NOMO-1 treated with DMSO at 0.1 percent for 48 hours (cell line): Measurements from ENCODE around the gene PIAS2.
"Not testable (repeated sequence)": the region's sequence is repeated elsewhere in the genome, so short reads cannot be mapped to it uniquely, and the experiment has no call there.

Source experiments
- DNase-seq: peaks from one replicate; lab custom pipeline; 2025; ENCODE audit not compliant: unreplicated experiment; lab: John Stamatoyannopoulos, UW

The PIAS2 gene

DNA sequence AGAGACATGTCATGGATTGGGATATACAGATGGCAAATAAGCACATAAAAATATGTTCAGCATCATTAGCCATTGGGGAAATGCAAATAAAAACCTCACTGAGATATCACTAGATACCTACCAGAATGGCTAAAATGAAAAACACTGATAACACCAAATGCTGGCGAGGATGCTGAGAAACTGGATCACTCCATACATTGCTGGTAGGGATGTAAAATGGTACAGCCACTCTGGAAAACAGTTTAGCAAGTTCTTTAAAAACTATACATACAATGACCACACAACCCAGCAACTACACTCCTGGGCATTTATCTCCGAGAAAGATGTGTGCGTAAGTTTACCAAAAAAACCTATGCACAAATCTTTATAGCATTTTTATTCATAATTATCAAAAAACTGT lies 13.9 kb downstream of the PIAS2 start:
- no peak for DNase-seq

DNA sequence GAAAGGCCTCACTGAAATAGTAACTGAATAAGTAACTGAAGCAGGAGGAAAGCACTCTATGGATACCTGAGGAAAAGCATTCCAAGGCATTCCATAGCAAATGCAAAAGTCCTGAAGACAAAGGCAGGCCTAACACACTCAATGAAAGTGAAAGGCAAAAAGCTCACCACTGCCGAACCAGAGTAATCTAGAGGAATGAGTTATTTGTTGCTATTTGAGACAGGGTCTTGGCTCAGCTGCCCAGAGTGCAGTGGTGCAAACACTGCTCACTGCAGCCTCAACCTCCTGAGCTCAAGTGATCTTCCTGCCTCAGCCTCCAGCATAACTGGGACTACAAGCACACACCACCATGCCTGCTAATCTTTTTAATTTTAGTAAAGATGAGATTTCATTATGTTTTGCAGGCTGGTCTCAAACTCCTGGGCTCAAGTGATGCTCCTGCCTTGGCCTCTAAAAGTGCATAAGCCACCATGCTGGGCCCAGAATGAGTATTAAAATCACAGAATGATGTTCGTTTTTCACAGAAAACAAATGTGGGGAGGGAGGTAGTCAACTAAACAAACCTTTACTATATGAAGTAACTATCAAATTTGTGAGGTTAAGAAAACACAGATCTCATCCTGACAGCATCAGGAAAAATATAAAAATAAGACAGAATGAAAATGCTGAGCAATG lies 17.9 kb downstream of the PIAS2 start:
- no peak for DNase-seq

- DNase-seq: no peak
These were observed 23.2 kb downstream of the PIAS2 start for GRCh38 chr18:46894124-46894523.

- DNase-seq: no peak
These were observed 23.9 kb downstream of the PIAS2 start for GRCh38 chr18:46893360-46893759.

GRCh38 chr18:46892842-46893241 lies 24.5 kb downstream of the PIAS2 start:
- no peak for DNase-seq

GRCh38 chr18:46891742-46892214 lies 25.5 kb downstream of the PIAS2 start:
- no peak for DNase-seq

DNA sequence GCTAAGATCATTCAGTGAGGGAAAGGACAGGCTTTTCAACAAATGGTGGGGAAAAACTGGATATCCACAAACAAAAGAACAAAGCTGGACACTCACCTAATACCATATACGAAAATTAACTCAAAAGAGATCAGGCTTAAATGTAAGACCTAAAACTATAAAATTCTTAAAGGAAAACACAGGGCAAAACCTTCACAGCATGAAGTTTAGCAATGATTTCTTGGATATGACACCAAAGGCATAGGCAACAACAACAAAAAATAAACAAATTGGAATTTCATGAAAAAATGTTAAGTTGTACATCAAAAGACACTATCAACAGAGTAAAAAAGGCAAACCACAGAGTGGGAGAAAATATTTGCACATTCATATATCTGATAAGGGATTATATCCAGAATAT lies 28.3 kb downstream of the PIAS2 start:
- DNase-seq: no peak

- DNase-seq: no peak
These were observed 30.4 kb downstream of the PIAS2 start for GRCh38 chr18:46886893-46887292.

- no peak for DNase-seq
These were observed 34.1 kb downstream of the PIAS2 start for GRCh38 chr18:46883180-46883579.

DNA sequence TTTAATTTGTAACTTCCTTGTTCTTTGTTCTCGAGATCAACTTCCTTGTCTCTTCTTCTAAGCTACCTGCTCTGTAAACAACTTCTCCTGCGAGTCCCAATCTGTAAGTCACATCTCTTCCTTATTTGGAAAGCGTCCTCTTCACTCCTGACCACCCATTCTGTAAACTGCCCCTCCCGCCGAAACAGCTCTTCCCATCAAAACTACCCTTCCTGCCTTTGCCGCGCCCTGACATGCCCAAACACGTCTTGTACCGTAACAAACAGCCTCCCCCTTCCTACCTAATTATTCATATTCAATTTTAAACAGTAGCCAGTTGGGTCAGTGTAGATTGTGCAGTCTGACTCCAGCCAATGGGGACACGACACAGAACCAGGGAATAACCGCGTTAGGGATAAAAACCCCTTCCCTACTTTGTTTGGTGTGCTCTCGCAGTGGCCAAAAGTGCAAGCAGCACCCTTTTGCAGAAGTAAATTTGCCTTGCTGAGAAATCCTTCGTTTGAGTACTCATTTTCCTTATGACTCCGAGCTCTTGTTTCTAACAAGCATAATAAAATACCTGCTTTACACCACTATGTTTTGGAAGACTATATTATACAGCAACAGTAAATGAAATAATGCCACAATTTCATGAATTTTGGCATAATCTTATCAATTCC lies 39.8 kb downstream of the PIAS2 start:
- DNase-seq: peak; percentile 70

DNA sequence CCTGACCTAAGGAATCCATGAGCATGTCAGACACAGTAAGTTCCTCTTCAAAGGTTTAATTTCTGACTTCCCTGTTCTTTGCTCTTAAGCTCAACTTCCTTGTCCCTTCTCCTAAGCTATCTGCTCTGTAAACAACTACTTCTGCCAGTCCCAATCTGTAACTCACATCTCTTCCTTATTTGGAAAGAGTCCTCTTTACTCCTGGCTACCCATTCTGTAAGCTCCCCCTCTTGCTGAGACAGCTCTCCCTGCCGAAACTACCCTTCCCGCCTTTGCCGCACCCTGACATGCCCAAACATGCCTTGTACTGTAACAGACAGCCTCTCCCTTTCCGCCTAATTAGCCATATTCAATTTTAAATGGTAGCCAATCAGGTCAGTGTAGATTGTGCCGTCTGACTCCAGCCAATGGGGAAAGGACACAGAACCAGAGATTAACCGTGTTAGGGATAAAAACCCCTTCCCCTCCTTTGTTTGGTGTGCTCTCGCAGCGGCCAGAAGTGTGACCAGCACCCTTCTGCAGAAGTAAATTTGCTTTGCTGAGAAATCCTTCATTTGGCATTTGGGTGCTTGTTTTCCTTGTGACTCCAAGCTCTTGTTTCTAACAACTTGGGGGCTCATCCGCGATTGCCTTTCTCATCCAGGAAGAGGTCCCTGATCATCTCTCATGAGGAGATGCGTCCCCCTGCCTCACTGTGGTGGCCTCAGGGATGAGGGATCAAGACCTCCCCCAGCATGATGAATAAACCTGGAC lies 49.0 kb downstream of the PIAS2 start:
- DNase-seq: no peak

DNA sequence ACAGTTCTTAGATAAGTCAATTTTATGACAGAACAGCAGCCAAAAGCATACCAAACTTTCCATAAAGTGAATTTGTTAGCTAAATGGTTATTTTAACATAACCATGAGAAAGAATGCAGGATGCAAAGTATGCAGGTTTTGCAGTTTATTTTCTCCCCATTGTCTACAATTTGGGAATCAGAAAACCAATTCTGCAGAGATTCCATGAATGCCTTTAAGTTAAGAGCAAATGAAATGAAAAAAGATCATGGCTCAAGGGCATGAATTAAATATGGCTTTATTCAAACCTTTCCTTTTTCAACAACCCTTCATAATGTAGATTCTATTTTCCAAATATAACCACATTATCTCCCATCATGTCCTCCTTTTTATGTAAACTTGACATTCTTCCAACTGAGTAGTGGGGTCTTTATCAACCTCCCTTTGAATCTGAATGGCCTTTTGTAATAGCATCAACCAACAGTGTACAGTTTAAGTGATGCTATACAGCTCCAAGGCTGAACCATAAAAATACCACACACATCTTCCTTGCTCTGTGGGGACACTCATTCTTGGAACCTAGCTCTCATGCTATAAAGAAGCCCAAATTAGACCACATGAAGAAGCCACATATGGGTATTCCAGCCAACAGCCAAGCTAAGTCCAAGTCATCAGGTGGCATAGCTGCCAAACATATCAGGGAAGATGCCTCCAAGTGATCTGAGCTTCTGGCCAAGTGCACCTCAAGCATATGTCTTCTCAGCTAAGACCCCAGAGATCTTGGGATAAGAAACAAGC lies 49.8 kb downstream of the PIAS2 start:
- no peak for DNase-seq

- DNase-seq: no peak
These were observed 50.8 kb downstream of the PIAS2 start for GRCh38 chr18:46866523-46866922.

GRCh38 chr18:46865245-46865644 lies 52.1 kb downstream of the PIAS2 start:
- not testable (repeated sequence) for DNase-seq

DNA sequence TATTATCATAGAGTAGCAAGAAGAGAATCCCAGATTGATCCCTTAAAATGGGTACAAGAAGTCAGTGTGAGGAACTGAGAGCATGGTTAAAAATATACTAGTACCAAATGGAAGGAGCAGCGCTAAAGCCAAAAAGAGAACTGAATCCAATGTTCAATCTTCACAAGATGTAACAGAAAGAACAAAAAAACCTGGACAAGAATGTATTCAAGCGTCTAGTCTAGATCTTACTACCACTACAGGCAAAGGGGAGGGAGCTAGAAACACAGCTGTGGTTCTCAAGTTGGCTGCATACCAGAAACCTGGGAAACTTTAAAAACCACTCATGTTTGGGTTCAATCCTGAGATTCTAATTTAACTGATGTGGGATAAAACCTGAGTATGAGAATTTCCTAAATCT lies 57.5 kb downstream of the PIAS2 start:
- DNase-seq: peak; percentile 12

- DNase-seq: no peak
These were observed 59.0 kb downstream of the PIAS2 start for GRCh38 chr18:46858290-46858689.

DNA sequence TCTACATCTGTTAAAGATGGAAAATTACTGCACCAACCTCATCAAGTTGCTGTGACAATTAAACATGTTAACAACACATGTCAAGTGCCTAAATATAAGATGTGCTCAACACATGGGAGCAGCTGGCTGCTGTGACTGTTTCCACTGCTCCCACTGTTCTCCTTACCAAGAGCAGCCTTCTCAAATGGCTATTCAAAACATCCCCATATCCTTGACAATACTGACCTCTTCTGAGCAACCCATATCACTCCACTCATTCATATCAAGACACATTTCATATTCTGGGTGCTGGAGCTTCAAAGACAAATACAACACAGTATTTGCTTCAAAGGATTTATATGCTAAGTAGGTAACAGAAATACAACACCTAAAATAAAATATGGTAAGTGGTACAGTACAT lies 60.3 kb downstream of the PIAS2 start:
- DNase-seq: no peak

DNA sequence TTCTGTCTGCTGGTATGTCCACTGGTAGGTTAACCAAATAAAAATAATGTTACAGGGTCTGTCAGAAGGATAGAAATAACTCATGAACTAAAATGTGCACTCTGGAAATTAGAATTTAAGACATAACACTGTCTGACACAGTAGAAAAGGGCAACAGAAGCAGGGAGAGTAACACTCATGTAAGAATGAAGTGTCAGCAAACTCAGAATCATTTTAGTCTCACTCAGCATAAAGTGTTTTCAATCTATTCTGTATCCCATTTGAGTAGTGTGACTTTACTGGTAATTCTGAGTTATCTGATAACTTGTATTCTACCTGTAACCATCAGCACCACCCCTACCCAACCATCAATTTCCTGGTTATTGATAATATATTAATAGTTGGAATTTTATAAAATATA lies 68.3 kb downstream of the PIAS2 start:
- no peak for DNase-seq

DNA sequence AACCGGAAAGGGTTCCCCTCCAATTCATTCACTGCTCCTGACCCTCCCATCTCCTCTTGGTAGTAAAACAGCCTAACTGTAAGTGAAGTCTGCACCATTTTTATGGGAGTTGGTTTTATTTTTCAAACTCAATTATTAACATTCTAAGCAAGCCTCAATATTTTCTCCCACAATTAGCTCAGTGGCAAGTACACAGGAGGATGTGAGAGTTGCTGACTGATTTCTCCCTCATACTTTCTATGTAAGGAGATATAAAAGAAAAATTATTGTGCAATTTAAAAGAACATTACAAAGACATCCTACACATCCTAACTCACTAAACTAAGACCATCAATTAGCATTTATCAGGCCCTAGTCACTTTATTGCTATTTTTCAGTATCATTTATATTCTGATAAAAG lies 73.9 kb downstream of the PIAS2 start:
- DNase-seq: no peak

- DNase-seq: no peak
These were observed 74.7 kb downstream of the PIAS2 start for GRCh38 chr18:46842583-46842982.

- DNase-seq: no peak
These were observed 83.4 kb downstream of the PIAS2 start for GRCh38 chr18:46833899-46834298.
